ENCODE measurements around the gene CPNE8.

CPNE8 gene

DNA sequence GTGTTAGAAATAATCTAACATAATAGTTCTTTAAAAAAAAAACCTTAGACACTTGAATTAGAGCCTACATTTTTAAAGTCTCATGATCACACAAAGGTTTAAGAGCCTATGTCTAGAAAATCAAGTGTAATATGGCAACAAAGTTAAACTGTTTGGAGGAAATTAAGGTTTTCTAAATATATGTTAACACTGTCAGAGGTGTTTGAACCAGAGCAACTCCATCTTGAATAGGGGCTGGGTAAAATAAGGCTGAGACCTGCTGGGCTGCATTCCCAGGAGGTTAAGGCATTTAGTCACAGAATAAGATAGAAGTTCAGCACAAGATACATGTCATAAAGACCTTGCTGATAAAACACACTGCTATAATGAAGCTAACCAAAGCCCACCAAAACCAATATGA, 12.4 kb downstream of the CPNE8 start:
- DNase-seq, result no peak

DNA sequence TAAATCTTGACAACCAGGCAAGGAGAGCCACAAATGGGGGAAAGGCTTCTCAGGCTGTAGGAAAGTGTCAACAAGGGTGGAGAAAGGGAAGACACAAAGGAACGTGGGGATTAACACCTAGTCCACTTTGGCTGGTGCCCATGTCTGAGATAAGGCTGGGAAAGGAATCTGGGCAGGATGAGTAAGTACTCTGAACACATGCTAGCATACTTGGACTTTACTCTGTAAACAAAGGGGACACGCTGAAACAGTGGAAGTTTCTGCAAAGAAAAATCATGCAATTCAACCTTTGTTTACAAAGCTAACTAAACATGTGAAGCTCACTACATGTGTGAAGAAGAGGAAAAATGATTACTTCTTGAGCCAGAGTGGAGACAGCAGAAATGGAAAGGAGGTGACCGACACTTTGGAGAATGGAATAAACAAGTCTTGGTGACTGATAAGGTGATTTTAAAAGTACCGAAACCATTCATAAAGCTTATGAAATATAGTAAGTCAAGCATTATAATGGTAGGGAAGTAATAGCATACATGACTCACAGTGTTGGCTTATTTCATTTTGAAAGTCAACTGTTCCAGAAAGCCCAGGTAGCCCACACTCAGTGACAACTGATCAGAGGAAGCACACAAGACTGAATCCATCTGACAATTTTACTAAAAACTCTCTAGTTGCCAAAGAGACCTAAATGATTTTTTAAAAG, 13.2 kb downstream of the CPNE8 start:
- peak; percentile 40 to 53 for DNase-seq

DNA sequence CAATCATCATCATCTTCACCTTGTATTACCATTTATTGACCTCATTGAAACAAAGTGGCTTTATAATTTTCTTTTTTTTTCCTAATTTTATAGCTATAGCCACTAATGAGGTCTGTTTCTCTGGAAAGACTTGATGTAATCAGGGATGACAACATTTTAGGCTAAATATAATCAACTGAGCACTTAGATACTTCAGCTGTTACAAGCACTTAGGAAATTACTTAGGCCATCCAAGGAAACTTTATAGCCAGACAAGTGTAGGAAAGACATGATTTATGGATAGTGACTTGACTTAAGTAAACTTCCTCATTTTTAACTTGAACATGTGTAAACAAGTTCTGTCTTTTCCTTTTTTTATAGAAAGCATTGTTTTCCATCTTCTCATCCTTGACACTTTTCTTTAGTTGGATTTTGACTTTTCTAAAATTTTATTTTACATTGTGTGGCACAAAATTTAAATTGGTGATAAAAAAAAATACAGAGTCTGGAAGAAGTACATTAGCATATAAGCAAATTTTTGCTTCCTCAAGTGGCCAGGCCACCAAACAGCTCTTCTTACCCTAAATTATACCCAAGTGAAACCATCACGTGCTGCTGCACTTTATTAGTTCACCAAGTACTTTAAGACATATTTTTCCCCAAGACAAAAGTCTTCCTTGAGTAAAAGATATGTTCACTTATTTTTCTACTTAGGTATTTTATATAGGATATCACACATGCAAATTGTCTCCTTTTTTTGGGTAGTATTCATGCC, 15.1 kb downstream of the CPNE8 start:
- DNase-seq, result peak in 1 of 2 donors; percentile 28

DNA sequence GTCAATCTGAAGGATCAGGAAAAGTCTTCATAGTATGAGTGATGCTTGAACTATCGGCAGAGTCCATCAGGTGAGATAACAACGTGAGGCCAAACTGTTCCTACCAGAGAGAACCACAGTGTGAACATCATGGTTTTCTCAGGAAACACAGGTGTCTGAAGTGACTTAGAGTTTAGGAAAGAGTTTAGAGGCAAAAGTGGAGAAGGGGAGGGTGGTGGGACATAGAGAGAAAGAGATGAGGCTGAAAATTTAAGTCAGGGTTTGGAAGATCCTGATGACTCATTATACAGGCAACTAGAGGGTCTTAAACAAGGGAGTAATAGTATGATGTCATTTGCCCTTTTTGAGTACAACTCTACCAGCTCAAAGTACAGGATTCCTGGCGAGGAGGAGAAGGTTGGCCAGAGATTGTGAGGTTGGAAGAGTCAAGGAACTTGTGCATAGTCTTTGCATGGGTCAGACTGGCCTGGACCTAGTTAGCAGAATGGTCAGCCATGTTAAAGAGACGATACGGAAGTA, 16.0 kb downstream of the CPNE8 start:
- DNase-seq, result no peak

DNA sequence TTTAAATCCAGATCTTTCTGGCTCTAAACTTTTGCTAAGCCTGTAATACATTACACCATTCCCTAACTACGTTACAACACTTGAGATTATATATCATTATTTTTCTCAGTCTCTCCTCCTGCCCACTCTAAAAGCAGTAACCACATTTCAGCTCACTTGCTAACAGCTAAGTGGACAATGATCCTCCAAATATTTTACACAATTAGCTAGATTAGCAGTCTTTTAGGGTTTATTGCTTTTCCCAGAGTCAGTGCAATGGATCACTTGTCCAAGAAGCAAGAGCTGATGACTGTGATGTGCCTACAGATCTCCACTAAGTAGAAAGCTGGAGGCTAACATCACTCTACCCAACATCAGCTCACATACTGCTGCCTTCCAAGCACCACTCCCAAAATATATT, 17.6 kb downstream of the CPNE8 start:
- DNase-seq, result no peak

DNA sequence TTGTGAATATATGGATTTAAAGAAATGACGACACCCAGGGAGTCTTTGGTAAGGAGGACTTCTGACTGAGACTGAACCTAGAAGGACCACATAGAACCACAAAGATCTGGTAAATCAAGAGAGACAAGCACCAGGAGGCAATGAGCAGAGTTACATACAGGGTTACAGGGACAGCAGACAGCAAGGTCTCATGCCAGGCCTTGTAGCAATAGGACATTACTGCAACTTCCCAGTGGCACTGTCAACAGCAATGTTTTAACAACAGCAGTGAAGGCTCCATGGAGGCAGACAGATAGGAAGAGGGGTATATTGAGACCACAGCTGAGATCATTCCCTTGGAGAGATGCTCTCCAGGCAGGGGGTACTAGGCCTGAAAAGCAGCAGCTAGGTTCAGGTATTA, 18.5 kb downstream of the CPNE8 start:
- no peak for DNase-seq

DNA sequence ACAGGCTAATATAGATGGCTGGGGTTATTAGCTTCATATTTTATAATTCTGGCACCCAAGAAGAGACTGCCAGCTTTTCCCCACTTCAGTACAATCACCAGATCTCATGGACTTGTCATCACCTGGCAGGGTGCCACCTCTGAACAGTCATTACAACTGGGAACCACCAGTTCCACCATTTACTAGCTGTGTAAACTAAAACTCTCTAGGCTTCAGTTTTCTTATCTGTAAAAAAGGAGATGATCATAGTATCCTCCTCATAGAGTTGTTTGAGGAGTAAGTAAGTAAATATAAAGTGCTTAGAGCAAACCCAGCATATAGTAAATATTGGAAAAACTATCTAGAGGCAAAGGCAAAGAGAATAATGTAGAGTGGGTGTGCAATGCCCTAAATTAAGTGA, 19.3 kb downstream of the CPNE8 start:
- peak in 1 of 2 donors; percentile 31 for DNase-seq

DNA sequence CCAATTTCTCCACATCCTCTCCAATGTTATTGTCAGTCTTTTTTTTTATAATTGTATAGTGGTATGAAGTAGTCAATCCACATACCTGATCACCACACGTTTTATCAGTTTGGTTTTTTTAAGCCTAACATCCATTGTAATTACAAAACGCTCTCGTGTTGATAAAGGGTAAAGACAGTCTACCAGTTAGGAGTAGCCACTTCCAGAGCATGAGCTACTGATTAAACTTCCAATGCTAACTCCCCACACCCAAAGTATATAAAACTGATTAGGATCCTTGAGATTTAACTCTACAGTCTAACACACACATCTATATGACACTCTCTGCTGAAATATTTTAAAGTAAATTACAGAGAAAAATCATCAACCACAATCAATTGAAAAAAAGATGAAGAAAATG, 20.7 kb downstream of the CPNE8 start:
- DNase-seq, result no peak

DNA sequence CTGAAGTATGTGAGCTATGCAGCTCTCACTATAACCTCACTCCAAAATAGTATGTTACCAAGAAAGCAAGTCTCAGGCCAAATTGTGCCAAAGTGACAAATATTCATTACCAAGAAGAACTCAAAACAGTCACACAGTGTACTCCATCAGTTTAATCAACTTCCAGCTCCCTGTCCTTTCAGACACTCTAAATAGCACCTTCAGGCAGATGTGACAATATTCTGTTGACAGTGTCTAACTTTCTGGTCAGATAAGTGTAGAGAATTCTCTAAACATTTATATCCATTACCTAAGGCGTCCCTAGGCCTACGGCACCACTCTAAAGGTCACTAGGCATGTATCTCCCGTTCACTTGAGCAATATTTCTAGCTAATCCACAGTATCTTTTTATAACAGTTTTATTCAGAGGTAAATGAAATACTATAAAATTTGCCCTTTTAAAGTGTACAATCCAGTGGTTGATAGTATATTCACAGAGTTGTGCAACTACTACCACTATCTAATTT, 21.7 kb downstream of the CPNE8 start:
- no peak for DNase-seq

DNA sequence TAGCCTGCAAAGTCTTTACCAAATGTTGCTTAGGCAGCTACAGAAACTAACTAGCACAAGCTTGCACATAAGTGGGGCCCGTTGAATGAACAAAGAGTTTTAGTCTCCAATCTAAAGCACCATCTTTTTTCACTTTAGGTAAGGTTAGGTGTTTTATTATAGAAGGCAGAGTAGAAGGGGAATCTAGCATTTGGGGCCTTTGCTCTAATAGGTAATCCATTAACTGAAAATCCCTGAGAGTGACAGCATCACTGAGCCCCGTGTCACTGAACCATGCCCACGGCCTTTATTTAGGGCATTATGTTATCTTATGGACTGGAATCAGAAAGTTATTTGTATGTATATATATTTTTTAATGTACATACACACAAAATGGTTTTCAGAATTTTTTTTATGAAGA, 25.1 kb downstream of the CPNE8 start:
- DNase-seq, result no peak

DNA sequence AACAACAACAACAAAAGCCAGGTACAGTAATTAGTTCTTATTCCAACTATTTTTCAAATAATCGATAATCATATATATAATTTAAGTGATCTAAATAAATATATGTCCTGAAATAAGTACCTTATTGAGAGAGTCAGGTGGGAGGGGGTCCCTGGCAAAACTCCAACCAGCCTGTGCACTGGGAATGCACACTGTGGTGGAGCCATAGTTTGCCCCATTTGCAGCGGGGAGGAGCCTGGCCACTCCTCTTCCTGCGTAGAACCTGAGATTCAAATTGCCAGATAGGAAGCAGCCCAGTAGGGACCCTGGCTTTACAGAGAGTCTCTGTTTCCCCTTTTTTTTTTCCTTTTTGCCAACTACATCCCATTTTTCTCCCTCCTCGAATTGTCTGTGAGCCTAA, 26.4 kb downstream of the CPNE8 start:
- DNase-seq, result no peak

DNA sequence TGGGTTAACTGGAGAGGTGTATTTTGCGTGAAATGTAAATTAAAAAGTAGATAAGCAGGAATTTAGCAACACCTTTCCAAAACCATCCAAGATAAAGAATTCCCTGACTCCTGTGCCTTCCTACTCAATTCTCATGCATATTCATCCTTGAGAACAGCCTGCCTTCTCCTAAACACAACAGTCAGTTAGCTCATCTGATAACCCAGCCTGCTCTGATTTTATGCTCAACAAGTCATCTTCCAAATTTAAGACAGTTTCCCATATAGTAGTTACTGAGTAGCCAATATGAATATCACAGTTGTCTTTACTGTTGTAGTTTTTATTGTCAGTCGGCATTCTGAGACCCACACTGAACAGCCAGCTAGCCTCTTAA, 27.1 kb downstream of the CPNE8 start:
- DNase-seq, result no peak

DNA sequence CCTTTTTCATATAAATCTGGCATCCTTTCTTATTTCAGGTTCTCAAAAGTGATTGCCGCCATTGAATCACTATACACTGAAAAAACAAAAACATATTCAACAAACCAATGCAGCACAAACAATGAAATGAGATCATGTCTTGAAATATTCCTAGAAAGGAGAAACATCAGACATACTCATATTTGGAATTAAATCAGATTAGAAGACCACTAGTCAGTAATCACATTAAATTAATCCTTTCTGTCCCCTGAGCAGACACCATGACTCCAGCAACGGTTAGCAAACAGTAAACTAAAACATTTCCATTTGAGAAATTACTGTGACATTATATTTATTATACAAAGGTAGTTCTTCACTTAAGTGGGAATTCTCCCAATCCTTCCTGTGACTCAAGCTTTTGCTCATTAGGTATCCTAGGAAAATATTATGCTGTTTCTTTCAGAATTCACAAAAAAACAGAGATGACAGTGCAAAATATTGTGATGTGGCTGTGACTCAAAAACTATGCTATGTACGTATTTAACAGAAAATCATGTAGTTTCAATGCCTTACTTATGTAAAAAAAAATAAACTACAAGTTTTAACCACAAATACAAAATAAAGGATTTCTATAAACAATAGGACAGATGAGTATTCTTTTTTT, 29.7 kb downstream of the CPNE8 start:
- no peak for DNase-seq

DNA sequence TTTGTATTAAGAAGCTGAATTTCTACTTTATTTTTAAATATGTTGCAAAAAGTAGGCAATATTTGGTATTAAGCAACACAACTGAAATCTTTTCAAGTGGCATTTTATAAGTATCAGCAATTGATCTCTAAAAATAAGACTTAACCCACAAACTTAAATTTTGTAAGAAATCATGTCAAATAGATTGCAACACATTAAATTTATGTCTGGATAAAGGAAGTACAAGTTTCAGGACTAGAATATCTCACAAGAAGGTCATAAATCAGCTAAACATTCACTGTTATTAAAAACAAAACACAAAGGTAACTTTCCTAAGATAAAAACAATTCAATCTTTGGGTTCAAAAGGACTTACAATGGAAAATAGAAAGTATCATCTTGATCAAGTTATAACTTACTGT, 32.8 kb downstream of the CPNE8 start:
- peak in 1 of 2 donors; percentile 23 for DNase-seq

DNA sequence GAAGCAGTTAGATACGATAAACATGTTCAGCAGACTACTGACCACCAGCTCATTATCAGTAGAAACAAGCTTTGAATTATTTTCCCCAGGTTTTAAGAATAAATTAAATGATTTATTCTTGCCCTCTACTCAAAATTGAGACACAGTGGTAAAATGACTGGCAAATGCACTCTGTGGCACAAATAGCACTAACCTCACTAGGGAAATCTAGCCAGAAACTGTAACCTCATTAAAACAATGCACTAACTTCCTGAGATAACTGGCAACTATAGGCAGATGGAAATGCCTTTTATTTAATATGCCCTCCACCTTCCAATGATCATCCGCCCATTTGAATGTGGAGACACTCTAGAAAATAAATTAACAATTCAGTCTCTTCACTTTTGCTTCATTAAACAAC, 33.2 kb downstream of the CPNE8 start:
- no peak for DNase-seq

DNA sequence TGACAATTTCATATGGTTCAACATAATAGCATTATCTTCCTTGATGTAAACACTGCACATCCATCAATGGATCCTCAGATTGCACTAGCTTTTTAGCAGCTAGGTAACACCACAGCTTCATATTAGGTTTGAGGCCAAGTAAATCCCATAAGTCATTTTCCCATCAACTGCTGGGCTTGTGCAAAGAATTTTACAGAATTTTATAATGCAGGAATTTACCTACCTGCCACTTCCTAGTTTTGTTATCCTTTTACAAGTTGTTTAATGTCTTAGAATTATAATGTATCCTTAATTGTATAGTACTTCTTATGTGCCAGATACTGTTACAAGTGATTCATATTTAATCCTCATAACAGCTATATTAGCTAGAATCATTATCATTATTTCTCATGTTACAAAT, 36.4 kb downstream of the CPNE8 start:
- DNase-seq, result peak; percentile 37 to 58

DNA sequence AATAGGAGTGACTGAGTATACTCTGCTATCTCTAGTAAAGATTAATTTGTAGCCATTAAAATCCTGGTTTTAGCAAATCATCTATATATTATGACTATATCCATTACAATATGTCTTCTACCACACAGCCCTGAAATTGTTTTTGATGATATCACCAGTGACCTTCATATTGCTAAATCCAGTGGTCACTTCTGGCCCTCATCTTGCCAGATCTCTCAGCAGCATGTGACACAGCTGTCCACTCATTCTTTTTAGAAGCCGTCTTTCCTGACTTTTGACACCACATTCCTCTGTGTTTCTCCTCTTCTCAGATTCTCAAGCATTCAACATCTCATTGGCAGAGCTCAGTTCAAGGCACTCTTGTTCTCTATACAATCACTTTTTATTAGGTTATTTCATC, 54.9 kb downstream of the CPNE8 start:
- DNase-seq, result peak; percentile 44

DNA sequence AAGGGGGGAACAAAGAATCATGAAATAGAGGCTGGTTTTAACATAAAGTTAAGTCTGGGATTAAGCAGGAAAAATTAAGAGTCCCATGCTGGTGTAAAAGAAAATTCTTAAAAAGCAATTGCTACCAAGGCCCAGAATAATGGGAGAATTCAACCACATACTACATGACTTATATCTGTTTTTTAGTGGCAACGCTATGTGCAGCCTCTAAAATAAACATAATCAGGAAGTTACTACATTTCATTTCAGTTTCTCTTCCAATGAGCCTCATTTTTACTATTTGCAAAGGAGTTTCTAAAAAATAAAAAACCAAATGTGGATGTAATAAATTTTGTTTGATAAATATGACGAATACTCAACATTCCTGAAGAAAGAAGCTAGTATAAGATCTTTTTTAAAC, 58.1 kb downstream of the CPNE8 start:
- no peak for DNase-seq

DNA sequence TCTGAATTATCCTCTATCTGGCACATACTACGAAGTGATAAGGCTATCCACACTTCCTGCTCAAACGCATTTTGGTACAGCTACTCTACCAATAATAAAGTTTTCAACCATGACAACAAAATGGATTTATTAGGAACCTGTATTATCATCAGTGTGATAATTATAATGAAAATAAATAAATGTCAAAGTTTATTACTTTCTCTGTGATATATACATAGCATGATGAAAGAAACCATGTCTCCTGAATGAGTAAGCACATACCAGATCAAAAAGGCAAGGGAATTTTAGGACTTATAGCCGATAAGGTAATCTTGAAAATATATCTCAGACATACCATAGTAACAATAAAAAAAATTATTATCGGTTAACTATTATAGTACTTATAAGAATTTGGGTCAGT, 61.1 kb downstream of the CPNE8 start:
- no peak for DNase-seq

DNA sequence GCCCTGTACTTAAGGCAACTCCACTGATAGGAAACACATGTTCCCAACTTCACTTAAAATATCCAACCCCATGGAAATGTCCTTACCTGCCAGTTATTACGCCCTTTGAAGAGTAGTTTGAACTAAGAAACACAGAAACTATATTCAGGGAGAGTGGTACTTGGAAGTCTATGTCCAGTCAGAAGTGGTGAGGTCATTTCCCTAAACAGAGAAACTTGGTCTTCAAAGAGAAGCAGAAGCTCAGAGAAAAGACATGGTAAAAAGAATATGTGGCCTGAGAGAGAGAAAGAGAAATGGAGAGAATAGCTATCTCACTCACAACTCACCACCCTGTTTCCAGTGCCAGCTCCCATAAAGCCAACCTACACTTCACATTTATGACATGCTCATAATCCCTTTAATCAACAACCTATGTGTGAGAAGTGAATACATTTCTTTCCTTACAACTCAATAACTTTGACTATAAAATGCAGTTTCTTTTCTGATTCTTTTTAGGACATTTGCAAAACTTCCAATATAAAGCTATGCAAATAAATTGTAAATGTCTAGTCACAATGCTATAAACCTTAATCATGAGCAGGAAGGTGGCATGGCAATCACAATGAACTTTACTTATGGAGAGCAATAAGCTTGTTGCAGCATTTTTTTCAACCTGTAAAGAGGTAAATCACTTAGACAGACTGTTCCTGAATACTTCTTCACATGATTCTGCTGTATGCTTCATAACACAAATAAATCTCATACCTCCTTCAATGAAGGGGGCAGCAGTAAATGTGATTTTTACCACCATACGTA, 67.1 kb downstream of the CPNE8 start:
- DNase-seq, result peak; percentile 30 to 31

DNA sequence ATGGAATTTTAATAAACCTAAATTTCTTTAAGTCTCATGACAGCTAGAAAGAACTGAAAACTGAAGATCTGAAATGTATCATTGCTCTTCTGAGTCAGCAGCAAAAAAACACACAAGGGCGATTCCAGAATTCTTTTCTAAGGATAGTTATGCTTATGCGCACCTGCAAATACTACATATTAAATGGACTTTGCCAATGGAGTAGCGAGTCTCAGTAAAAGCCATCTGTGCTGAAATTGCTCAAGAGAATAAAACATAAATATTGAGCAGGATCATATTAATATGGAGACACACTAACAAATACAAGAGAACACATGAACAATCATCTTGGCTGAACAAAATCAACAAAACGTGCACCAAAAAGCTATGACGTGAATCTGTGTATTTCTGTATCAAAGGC, 73.7 kb downstream of the CPNE8 start:
- no peak for DNase-seq

DNA sequence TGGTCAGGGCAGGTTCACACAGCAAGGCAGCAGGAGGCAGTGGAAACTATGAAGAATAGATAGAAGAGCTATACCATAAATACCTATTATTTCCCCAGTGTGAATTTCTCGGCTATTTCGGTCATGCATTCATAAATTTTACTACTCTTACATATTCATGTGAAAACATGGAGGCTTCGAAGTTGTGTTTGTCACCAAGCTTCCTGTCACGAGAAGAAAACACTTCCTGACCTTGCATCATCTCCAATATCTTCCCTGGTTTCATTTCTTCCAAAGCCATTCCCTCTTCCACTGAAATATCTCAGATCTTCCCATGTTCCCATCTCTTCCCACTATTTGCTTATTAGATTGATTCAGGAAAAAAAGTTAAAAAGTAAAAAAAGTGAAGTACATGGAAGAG, 80.4 kb downstream of the CPNE8 start:
- DNase-seq, result no peak

DNA sequence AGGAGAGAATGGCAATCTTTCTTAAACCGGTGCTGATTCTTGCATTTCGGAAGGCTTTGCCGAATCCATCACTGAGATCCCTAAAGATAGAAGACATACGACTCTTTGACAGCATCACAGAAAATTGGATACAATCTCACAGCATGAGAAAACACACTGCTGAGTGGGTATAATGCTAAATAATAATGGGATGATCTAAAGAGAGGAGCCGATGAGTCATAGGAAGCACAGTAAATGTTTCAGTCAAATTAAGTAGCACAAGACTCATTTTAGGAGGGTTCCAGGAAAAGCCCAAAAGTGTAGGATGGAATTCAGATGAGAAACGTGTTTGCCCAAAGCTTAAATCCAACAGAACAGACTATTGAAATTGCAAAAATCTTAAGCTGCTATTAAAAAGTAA, 81.7 kb downstream of the CPNE8 start:
- DNase-seq, result no peak

Measured in inflammatory macrophage treated with lipopolysaccharide for 1 hour (primary cell).